CD4-positive, alpha-beta memory T cell (primary cell): ENCODE measurements around the gene B9D2. TPM values are rescaled to one million over a fixed set of nuclear protein-coding genes. Genes with fewer than 3 reads are reported as not detected.

ENCODE experiments used
- CTCF ChIA-PET: fragments of 350-600 bp; sonication (Branson Sonifier 250); formaldehyde crosslinking; loops from one replicate; lab custom pipeline; 2021; ENCODE audit warnings: inconsistent platforms; ENCODE audit not compliant: partially characterized antibody; lab: Charles Lee
- POLR2A ChIA-PET: fragments of 350-600 bp; sonication (Branson Sonifier 250); formaldehyde crosslinking; loops from one replicate; lab custom pipeline; 2021; ENCODE audit not compliant: partially characterized antibody; lab: Charles Lee
- DNase-seq, 5 donors: peaks; one replicate each; pipeline versions ENCODE4 v3.0.0 to v3.0.0-alpha.2; 2020 to 2022; ENCODE audit warnings: mixed read lengths in 1 of 5
- H3K27ac ChIP-seq: one replicate; pipeline ENCODE4 v1.7.0; 2013; ENCODE audit warnings: low read depth, low read length
- H3K27me3 ChIP-seq: 2 replicates; pipeline ENCODE4 v1.7.0; 2013; ENCODE audit warnings: mild to moderate bottlenecking, low read length, moderate library complexity; ENCODE audit not compliant: insufficient read depth
- H3K36me3 ChIP-seq: 2 replicates; pipeline ENCODE4 v1.7.0; 2013; ENCODE audit warnings: mild to moderate bottlenecking, low read length, moderate library complexity; ENCODE audit not compliant: insufficient read depth
- H3K4me1 ChIP-seq: 2 replicates; pipeline ENCODE4 v1.7.0; 2013; ENCODE audit warnings: mild to moderate bottlenecking, low read length, moderate library complexity; ENCODE audit not compliant: insufficient read depth
- H3K4me3 ChIP-seq, 2 donors: one replicate each; pipeline ENCODE4 v1.7.0; 2013; ENCODE audit warnings: low read length in 2 of 2, mild to moderate bottlenecking in 1 of 2
- H3K9me3 ChIP-seq, 2 donors: one replicate each; pipeline ENCODE4 v1.7.0; 2013; ENCODE audit warnings: low read length in 2 of 2, control low read depth in 1 of 2; ENCODE audit not compliant: control insufficient read depth in 1 of 2
- H3K27ac Mint-ChIP-seq, 7 donors: one replicate each; pipeline ENCODE4 v1.8.0; 2020 to 2021; ENCODE audit warnings: mixed read lengths in 7 of 7, mild to moderate bottlenecking in 6 of 7, inconsistent platforms in 3 of 7, moderate library complexity in 3 of 7
- H3K27me3 Mint-ChIP-seq, 2 donors: one replicate each; pipeline ENCODE4 v1.8.0; 2020 to 2021; ENCODE audit warnings: mixed read lengths in 2 of 2
- H3K36me3 Mint-ChIP-seq, 2 donors: one replicate each; pipeline ENCODE4 v1.8.0; 2020 to 2021; ENCODE audit warnings: mixed read lengths in 2 of 2, inconsistent platforms in 1 of 2, mild to moderate bottlenecking in 1 of 2
- H3K4me1 Mint-ChIP-seq, 4 donors: one replicate each; pipeline ENCODE4 v1.8.0; 2020 to 2021; ENCODE audit warnings: mixed read lengths in 4 of 4, mild to moderate bottlenecking in 1 of 4
- H3K4me3 Mint-ChIP-seq, 8 donors: one replicate each; pipeline ENCODE4 v1.8.0; 2020 to 2021; ENCODE audit warnings: mixed read lengths in 8 of 8, mild to moderate bottlenecking in 7 of 8, moderate library complexity in 6 of 8, inconsistent platforms in 3 of 8
- H3K9me3 Mint-ChIP-seq, 8 donors: one replicate each; pipeline ENCODE4 v1.8.0; 2020 to 2021; ENCODE audit warnings: mixed read lengths in 8 of 8, mild to moderate bottlenecking in 5 of 8, inconsistent platforms in 3 of 8, moderate library complexity in 1 of 8
- intact Hi-C: fragments of 100-400 bp; cut with micrococcal nuclease; formaldehyde crosslinking; loops from one replicate; pipeline ENCODE4 v1.15.1; 2023
- polyA plus RNA-seq, 2 donors: library from polyadenylated mRNA; unstranded; fragments of 300-500 nt; fragmentation: Illumina TruSeq; gene quantifications; one replicate each; pipeline ENCODE4 v1.2.3, GENCODE V29; 2021
- total RNA-seq, 2 experiments: library from RNA; stranded (reverse); gene quantifications; one replicate each; pipeline ENCODE4 v1.2.3, GENCODE V29; 2021

B9D2 gene
- total and polyA plus RNA-seq, 4 experiments from 2014 or later: 11.6 to 22.4 (median 14.0) TPM

GRCh38 chr19:41310033-41310831 lies 53.7 kb downstream of the B9D2 start, which contains the start of gene CCDC97:
CCDC97 (plus strand) TSS chr19:41310172; CDS start chr19:41310311, 139 bp downstream.
- CTCF ChIA-PET: interaction anchor here (0.6 to 4.4 kb wide), 5 partner anchors 42 to 491 kb away, joined by 3 to 101 read pairs (median 5); no protein-coding TSS in a partner anchor
- Histone ChIP-seq H3K27me3 (no peaks in the 10 kb centered on the region), H3K4me3 (peak within 1 kb of the TSS; percentile 82 to 98), H3K36me3 (peaks cover 25% of the 10 kb centered on the region), H3K27ac (peak within 1 kb of the TSS; percentile 92), H3K4me1 (peaks cover 76% of the 10 kb centered on the region), H3K9me3 (no peaks in the 10 kb centered on the region)
- Mint-ChIP-seq H3K36me3 (peaks cover 17 to 65% of the 10 kb centered on the region in 2 donors), H3K9me3 (peaks cover 0 to 14% (median 0%) of the 10 kb centered on the region in 8 donors), H3K27ac (peak within 1 kb of the TSS; percentile 97 to 100 (median 99)), H3K27me3 (no peaks in the 10 kb centered on the region), H3K4me1 (peaks cover 43 to 86% (median 68%) of the 10 kb centered on the region in 4 donors), H3K4me3 (peak within 1 kb of the TSS; percentile 96 to 100 (median 97))
- peak; percentile 86 to 92 (median 89) for DNase-seq
- POLR2A ChIA-PET: interaction anchor here (0.8 to 26.9 kb wide), 13 partner anchors 9 to 574 kb away, joined by 3 to 711 read pairs (median 13); partner anchors contain the start of genes B3GNT8, B9D2, DMAC2 and HNRNPUL1
- intact Hi-C loops: loop anchor here (1.0 to 2.0 kb wide), 3 partner anchors 19 to 87 kb away; partner anchors contain the start of genes BCKDHA and EXOSC5

- peak overlapping the region; percentile 96 to 100 (median 97) for H3K4me3 Mint-ChIP-seq
- H3K36me3 Mint-ChIP-seq: peaks cover 25 to 71% of the 10 kb centered on the region in 2 donors
- intact Hi-C loops: loop anchor here (1.0 to 5.0 kb wide), 6 partner anchors 19 to 647 kb away; partner anchors contain the start of genes BCKDHA and EXOSC5
- Histone ChIP-seq H3K36me3 (peaks cover 34% of the 10 kb centered on the region), H3K27ac (peak overlapping the region; percentile 92), H3K4me3 (peak overlapping the region; percentile 82 to 98), H3K9me3 (no peaks in the 10 kb centered on the region), H3K4me1 (peaks cover 84% of the 10 kb centered on the region), H3K27me3 (no peaks in the 10 kb centered on the region)
- ChIA-PET CTCF (interaction anchor here (0.6 to 12.4 kb wide), 26 partner anchors 9 to 648 kb away, joined by 3 to 165 read pairs (median 5); partner anchors contain the start of genes B9D2, HNRNPUL1 and TGFB1), POLR2A (interaction anchor here (0.8 to 26.9 kb wide), 19 partner anchors 10 to 575 kb away, joined by 3 to 711 read pairs (median 8); partner anchors contain the start of genes ACTMAP, B3GNT8, B9D2 and HNRNPUL1)
- H3K9me3 Mint-ChIP-seq: peaks cover 0 to 14% (median 0%) of the 10 kb centered on the region in 8 donors
- H3K4me1 Mint-ChIP-seq: peaks cover 50 to 92% (median 75%) of the 10 kb centered on the region in 4 donors
- H3K27me3 Mint-ChIP-seq: no peaks in the 10 kb centered on the region
- H3K27ac Mint-ChIP-seq: peak overlapping the region; percentile 97 to 100 (median 99)
- peak in 1 of 5 donors; percentile 46 for DNase-seq
Observed at GRCh38 chr19:41309180-41310032, 54.5 kb downstream of the B9D2 start.

- peak overlapping the region; percentile 97 to 100 (median 99) for H3K27ac Mint-ChIP-seq
- H3K4me1 ChIP-seq: peaks cover 88% of the 10 kb centered on the region
- DNase-seq: peak; percentile 87 to 93 (median 90)
- H3K4me3 Mint-ChIP-seq: peak overlapping the region; percentile 96 to 100 (median 97)
- ChIA-PET CTCF (interaction anchor here (0.8 to 12.4 kb wide), 27 partner anchors 8 to 647 kb away, joined by 3 to 165 read pairs (median 4); partner anchors contain the start of genes B9D2, HNRNPUL1 and TGFB1), POLR2A (interaction anchor here (0.6 to 26.9 kb wide), 25 partner anchors 11 to 1023 kb away, joined by 3 to 711 read pairs (median 7); partner anchors contain the start of genes ACTMAP, B3GNT8, B9D2 and CYP2S1)
- peak overlapping the region; percentile 82 to 98 for H3K4me3 ChIP-seq
- H3K9me3 Mint-ChIP-seq: peaks cover 0 to 14% (median 0%) of the 10 kb centered on the region in 8 donors
- intact Hi-C loops: loop anchor here (1.0 to 5.0 kb wide), 8 partner anchors 8 to 646 kb away; no protein-coding TSS in a partner anchor
- H3K36me3 Mint-ChIP-seq: peaks cover 33 to 74% of the 10 kb centered on the region in 2 donors
- peaks cover 39% of the 10 kb centered on the region for H3K36me3 ChIP-seq
- peak overlapping the region; percentile 92 for H3K27ac ChIP-seq
- no peaks in the 10 kb centered on the region for H3K9me3 ChIP-seq
- H3K27me3 ChIP-seq: no peaks in the 10 kb centered on the region
- peaks cover 55 to 98% (median 79%) of the 10 kb centered on the region in 4 donors for H3K4me1 Mint-ChIP-seq
- no peaks in the 10 kb centered on the region for H3K27me3 Mint-ChIP-seq
Observed at GRCh38 chr19:41308450-41309179, 55.3 kb downstream of the B9D2 start.

GRCh38 chr19:41307954-41308449 lies 55.9 kb downstream of the B9D2 start:
- Mint-ChIP-seq H3K36me3 (peaks cover 32 to 74% of the 10 kb centered on the region in 2 donors), H3K27ac (peak overlapping the region; percentile 97 to 100 (median 99)), H3K27me3 (no peaks in the 10 kb centered on the region), H3K4me1 (peaks cover 52 to 98% (median 78%) of the 10 kb centered on the region in 4 donors), H3K9me3 (peaks cover 0 to 14% (median 0%) of the 10 kb centered on the region in 8 donors), H3K4me3 (peak overlapping the region; percentile 96 to 100 (median 97))
- intact Hi-C loops: loop anchor here (1.0 to 5.0 kb wide), 8 partner anchors 8 to 645 kb away; no protein-coding TSS in a partner anchor
- Histone ChIP-seq H3K27ac (peak overlapping the region; percentile 92), H3K36me3 (peaks cover 35% of the 10 kb centered on the region), H3K4me1 (peaks cover 89% of the 10 kb centered on the region), H3K27me3 (no peaks in the 10 kb centered on the region), H3K4me3 (peak overlapping the region; percentile 47 to 54), H3K9me3 (no peaks in the 10 kb centered on the region)
- ChIA-PET CTCF (interaction anchor here (0.9 to 12.4 kb wide), 19 partner anchors 12 to 646 kb away, joined by 3 to 165 read pairs (median 6); partner anchors contain the start of genes B9D2, HNRNPUL1 and TGFB1), POLR2A (interaction anchor here (0.6 to 26.9 kb wide), 27 partner anchors 10 to 1022 kb away, joined by 3 to 711 read pairs (median 7); partner anchors contain the start of genes ACTMAP, B3GNT8, B9D2 and CYP2S1)
- DNase-seq: peak in 1 of 5 donors; percentile 45

GRCh38 chr19:41307090-41307875 lies 56.7 kb downstream of the B9D2 start:
- H3K4me1 Mint-ChIP-seq: peaks cover 53 to 98% (median 81%) of the 10 kb centered on the region in 4 donors
- H3K9me3 Mint-ChIP-seq: peaks cover 0 to 12% (median 0%) of the 10 kb centered on the region in 8 donors
- Histone ChIP-seq H3K4me3 (peak overlapping the region; percentile 47 to 54), H3K36me3 (peaks cover 28% of the 10 kb centered on the region), H3K9me3 (no peaks in the 10 kb centered on the region), H3K27me3 (no peaks in the 10 kb centered on the region), H3K27ac (peak overlapping the region; percentile 92), H3K4me1 (peaks cover 89% of the 10 kb centered on the region)
- intact Hi-C loops: loop anchor here (5.0 kb wide), 1 partner anchor 165 kb away; no protein-coding TSS in a partner anchor
- no peaks in the 10 kb centered on the region for H3K27me3 Mint-ChIP-seq
- peaks cover 37 to 75% of the 10 kb centered on the region in 2 donors for H3K36me3 Mint-ChIP-seq
- peak overlapping the region; percentile 97 to 100 (median 99) for H3K27ac Mint-ChIP-seq
- ChIA-PET POLR2A (interaction anchor here (0.6 to 26.9 kb wide), 26 partner anchors 9 to 644 kb away, joined by 3 to 711 read pairs (median 5); partner anchors contain the start of genes B3GNT8, B9D2, CYP2S1 and DMAC2), CTCF (interaction anchor here (0.8 to 12.4 kb wide), 16 partner anchors 11 to 332 kb away, joined by 3 to 165 read pairs (median 6); partner anchors contain the start of genes B9D2, HNRNPUL1 and TGFB1)
- peak; percentile 57 to 78 (median 74) for DNase-seq
- H3K4me3 Mint-ChIP-seq: peak overlapping the region; percentile 80 to 100 (median 97)
